ENCODE measurements around the gene VPS4B.

VPS4B gene

DNA sequence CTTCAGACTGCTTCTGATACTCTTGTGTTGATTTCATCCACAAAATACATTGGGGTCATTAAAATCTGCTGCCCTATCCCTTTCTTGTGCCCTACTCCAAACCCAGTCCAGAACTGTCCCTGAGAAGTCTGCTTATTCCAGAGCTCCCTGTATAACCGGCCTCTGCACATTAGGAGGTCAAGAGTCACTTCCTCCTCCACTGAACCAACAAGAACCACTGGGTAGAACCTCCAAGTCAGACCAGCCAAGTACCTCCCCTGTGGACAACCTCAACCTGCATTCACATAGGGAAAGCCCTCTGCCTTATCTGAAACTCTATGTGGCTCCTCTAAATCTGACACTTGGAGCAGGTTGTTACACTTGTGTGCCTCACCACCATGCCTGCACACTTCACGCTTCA, 77.4 kb downstream of the VPS4B start:
- Histone ChIP-seq H3K27ac (ENCODE audit: extremely low read depth, low read depth, low read length) (no peak overlapping the region), H3K9me3 (ENCODE audit: control insufficient read depth, insufficient read depth, low read depth, low read length) (no peaks in the 10 kb centered on the region), H3K4me3 (ENCODE audit: low read depth, low read length) (no peak overlapping the region), H3K36me3 (ENCODE audit: control insufficient read depth in 2 of 2, insufficient read depth in 1 of 2, low read length in 2 of 2) (peaks cover 67 to 77% of the 10 kb centered on the region in 2 experiments), H3K4me1 (ENCODE audit: control insufficient read depth, insufficient read depth, low read length) (no peaks in the 10 kb centered on the region)
- TF ChIP-seq INSM2 (tag by site-specific recombination; IDR thresholded peaks at IDR 0.05): no peak
- no peak for TF ChIP-seq ZNF548 (tag by site-specific recombination; IDR thresholded peaks at IDR 0.05)
- TF ChIP-seq ZSCAN16 (tag by site-specific recombination; IDR thresholded peaks at IDR 0.05): no peak
- TF ChIP-seq ZNF785 (tag by site-specific recombination; IDR thresholded peaks at IDR 0.05): no peak
- no peak for TF ChIP-seq EGR2 (tag by site-specific recombination; IDR thresholded peaks at IDR 0.05; ENCODE audit: low read depth)
- no peak for TF ChIP-seq ZNF394 (tag by site-specific recombination; IDR thresholded peaks at IDR 0.05; ENCODE audit: borderline replicate concordance)
- no peak for TF ChIP-seq BCL11B (tag by site-specific recombination; IDR thresholded peaks at IDR 0.05; ENCODE audit: low read depth)
- TF ChIP-seq KLF8 (tag by site-specific recombination; IDR thresholded peaks at IDR 0.05): no peak
- no peak for TF ChIP-seq ZNF202 (tag by site-specific recombination; IDR thresholded peaks at IDR 0.05; ENCODE audit: borderline replicate concordance)
- no peak for TF ChIP-seq GLI4 (tag by site-specific recombination; IDR thresholded peaks at IDR 0.05)
- TF ChIP-seq ZNF239 (tag by site-specific recombination; IDR thresholded peaks at IDR 0.05): no peak
- TF ChIP-seq ZNF169 (tag by site-specific recombination; IDR thresholded peaks at IDR 0.05): no peak
- no peak for TF ChIP-seq ZNF112 (tag by site-specific recombination; IDR thresholded peaks at IDR 0.05)
- ChIA-PET POLR2A (no interaction called here), CTCF (interaction anchor here (0.6 to 1.8 kb wide), 2 partner anchors 94 to 832 kb away, joined by 3 to 7 read pairs; no protein-coding TSS in a partner anchor)

- ChIA-PET CTCF (interaction anchor here (0.6 to 1.8 kb wide), 4 partner anchors 20 to 831 kb away, joined by 3 to 7 read pairs (median 4); no protein-coding TSS in a partner anchor), POLR2A (no interaction called here)
- TF ChIP-seq, protein P1, sequence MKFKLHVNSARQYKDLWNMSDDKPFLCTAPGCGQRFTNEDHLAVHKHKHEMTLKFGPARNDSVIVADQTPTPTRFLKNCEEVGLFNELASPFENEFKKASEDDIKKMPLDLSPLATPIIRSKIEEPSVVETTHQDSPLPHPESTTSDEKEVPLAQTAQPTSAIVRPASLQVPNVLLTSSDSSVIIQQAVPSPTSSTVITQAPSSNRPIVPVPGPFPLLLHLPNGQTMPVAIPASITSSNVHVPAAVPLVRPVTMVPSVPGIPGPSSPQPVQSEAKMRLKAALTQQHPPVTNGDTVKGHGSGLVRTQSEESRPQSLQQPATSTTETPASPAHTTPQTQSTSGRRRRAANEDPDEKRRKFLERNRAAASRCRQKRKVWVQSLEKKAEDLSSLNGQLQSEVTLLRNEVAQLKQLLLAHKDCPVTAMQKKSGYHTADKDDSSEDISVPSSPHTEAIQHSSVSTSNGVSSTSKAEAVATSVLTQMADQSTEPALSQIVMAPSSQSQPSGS (tag by site-specific recombination; IDR thresholded peaks at IDR 0.05; ENCODE audit: low read depth): no peak
- TF ChIP-seq ZNF157 (tag by site-specific recombination; IDR thresholded peaks at IDR 0.05) (no peak), ZNF629 (tag by site-specific recombination; IDR thresholded peaks at IDR 0.05) (no peak), YY2 (tag by site-specific recombination; IDR thresholded peaks at IDR 0.05) (no peak), ZXDB (tag by site-specific recombination; IDR thresholded peaks at IDR 0.05) (no peak), ZNF585B (tag by site-specific recombination; IDR thresholded peaks at IDR 0.05) (no peak), BCL6B (tag by site-specific recombination; IDR thresholded peaks at IDR 0.05) (no peak), KLF1 (tag by site-specific recombination; IDR thresholded peaks at IDR 0.05) (no peak), RBAK (tag by site-specific recombination; IDR thresholded peaks at IDR 0.05) (no peak), ZBTB1 (tag by site-specific recombination; IDR thresholded peaks at IDR 0.05) (no peak)
- TF ChIP-seq, protein P2, sequence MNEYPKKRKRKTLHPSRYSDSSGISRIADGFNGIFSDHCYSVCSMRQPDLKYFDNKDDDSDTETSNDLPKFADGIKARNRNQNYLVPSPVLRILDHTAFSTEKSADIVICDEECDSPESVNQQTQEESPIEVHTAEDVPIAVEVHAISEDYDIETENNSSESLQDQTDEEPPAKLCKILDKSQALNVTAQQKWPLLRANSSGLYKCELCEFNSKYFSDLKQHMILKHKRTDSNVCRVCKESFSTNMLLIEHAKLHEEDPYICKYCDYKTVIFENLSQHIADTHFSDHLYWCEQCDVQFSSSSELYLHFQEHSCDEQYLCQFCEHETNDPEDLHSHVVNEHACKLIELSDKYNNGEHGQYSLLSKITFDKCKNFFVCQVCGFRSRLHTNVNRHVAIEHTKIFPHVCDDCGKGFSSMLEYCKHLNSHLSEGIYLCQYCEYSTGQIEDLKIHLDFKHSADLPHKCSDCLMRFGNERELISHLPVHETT (tag by site-specific recombination; IDR thresholded peaks at IDR 0.05): no peak
- TF ChIP-seq, protein P3, sequence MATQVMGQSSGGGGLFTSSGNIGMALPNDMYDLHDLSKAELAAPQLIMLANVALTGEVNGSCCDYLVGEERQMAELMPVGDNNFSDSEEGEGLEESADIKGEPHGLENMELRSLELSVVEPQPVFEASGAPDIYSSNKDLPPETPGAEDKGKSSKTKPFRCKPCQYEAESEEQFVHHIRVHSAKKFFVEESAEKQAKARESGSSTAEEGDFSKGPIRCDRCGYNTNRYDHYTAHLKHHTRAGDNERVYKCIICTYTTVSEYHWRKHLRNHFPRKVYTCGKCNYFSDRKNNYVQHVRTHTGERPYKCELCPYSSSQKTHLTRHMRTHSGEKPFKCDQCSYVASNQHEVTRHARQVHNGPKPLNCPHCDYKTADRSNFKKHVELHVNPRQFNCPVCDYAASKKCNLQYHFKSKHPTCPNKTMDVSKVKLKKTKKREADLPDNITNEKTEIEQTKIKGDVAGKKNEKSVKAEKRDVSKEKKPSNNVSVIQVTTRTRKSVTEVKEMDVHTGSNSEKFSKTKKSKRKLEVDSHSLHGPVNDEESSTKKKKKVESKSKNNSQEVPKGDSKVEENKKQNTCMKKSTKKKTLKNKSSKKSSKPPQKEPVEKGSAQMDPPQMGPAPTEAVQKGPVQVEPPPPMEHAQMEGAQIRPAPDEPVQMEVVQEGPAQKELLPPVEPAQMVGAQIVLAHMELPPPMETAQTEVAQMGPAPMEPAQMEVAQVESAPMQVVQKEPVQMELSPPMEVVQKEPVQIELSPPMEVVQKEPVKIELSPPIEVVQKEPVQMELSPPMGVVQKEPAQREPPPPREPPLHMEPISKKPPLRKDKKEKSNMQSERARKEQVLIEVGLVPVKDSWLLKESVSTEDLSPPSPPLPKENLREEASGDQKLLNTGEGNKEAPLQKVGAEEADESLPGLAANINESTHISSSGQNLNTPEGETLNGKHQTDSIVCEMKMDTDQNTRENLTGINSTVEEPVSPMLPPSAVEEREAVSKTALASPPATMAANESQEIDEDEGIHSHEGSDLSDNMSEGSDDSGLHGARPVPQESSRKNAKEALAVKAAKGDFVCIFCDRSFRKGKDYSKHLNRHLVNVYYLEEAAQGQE (tag by site-specific recombination; IDR thresholded peaks at IDR 0.05): no peak
- TF ChIP-seq, protein P4, sequence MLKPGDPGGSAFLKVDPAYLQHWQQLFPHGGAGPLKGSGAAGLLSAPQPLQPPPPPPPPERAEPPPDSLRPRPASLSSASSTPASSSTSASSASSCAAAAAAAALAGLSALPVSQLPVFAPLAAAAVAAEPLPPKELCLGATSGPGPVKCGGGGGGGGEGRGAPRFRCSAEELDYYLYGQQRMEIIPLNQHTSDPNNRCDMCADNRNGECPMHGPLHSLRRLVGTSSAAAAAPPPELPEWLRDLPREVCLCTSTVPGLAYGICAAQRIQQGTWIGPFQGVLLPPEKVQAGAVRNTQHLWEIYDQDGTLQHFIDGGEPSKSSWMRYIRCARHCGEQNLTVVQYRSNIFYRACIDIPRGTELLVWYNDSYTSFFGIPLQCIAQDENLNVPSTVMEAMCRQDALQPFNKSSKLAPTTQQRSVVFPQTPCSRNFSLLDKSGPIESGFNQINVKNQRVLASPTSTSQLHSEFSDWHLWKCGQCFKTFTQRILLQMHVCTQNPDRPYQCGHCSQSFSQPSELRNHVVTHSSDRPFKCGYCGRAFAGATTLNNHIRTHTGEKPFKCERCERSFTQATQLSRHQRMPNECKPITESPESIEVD (tag by site-specific recombination; IDR thresholded peaks at IDR 0.05): no peak
These were observed 78.0 kb downstream of the VPS4B start for GRCh38 chr18:63344263-63344662.

More at GRCh38 chr18:63344263-63344662, 78.0 kb downstream of the VPS4B start:
- Histone ChIP-seq H3K4me3 (ENCODE audit: low read depth, low read length) (no peak overlapping the region), H3K27ac (ENCODE audit: extremely low read depth, low read depth, low read length) (no peak overlapping the region), H3K9me3 (ENCODE audit: control insufficient read depth, insufficient read depth, low read depth, low read length) (no peaks in the 10 kb centered on the region), H3K36me3 (ENCODE audit: control insufficient read depth in 2 of 2, insufficient read depth in 1 of 2, low read length in 2 of 2) (peaks cover 64 to 72% of the 10 kb centered on the region in 2 experiments), H3K4me1 (ENCODE audit: control insufficient read depth, insufficient read depth, low read length) (no peaks in the 10 kb centered on the region)

Data from HEK293 (cell line).